Measurements from ENCODE around the gene ULBP2. TPM values are rescaled to one million over a fixed set of nuclear protein-coding genes. Genes with fewer than 3 reads are reported as not detected.
"Not testable (repeated sequence)": the region's sequence is repeated elsewhere in the genome, so short reads cannot be mapped to it uniquely, and the experiment has no call there.

Gene ULBP2
- total RNA-seq, 4 donors from 2014 or later: 0.21 to 0.34 TPM; not detected in 2

GRCh38 chr6:149904661-149905370, 37.0 kb upstream of the ULBP2 start:
- Histone ChIP-seq H3K4me3 (no peak overlapping the region), H3K4me1 (no peaks in the 10 kb centered on the region), H3K27ac (no peak overlapping the region), H3K9me3 (no peaks in the 10 kb centered on the region), H3K27me3 (no peaks in the 10 kb centered on the region), H3K36me3 (no peaks in the 10 kb centered on the region)
- TF ChIP-seq CTCF (IDR thresholded peaks at IDR 0.05) (no peak), POLR2A (IDR thresholded peaks at IDR 0.05) (no peak)
- no peak for DNase-seq
- intact Hi-C loops (cut with DNase I; ENCODE audit: low total_unique reads): no loop called here

DNA sequence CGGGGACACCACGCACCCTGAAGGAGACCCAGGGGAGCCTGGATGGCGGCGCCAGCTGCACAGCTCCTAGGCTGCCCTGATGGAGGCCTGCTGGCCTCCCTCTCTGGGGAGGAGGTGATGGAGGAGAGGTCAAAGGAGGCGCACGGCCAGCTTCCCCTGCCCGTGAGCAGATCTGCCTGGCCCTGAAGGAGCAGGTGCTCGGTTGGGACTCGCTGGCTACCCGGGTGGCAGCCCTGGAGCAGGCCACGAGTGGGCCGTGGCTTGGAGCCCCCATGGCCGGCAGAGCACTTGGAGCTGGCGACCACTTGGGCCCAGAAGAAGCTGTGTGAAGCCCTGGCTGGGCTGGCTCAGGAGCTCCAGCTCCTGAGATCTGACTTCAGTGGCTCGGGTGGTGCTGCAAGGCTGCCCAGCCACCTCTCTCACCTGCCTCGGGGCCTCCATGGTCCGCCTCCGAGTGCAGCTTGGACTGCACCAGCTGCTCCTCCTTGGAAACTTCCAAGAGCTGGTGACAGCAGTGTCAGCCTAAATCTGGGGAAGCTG, 36.4 kb upstream of the ULBP2 start:
- H3K27me3 ChIP-seq: no peaks in the 10 kb centered on the region
- H3K9me3 ChIP-seq: no peaks in the 10 kb centered on the region
- no peak overlapping the region for H3K4me3 ChIP-seq
- no peaks in the 10 kb centered on the region for H3K36me3 ChIP-seq
- intact Hi-C loops (cut with DNase I; ENCODE audit: low total_unique reads): no loop called here
- TF ChIP-seq POLR2A (IDR thresholded peaks at IDR 0.05) (no peak), CTCF (IDR thresholded peaks at IDR 0.05) (no peak)
- H3K4me1 ChIP-seq: no peaks in the 10 kb centered on the region
- no peak for DNase-seq
- no peak overlapping the region for H3K27ac ChIP-seq

- Histone ChIP-seq H3K4me1 (no peaks in the 10 kb centered on the region), H3K9me3 (no peaks in the 10 kb centered on the region), H3K27me3 (no peaks in the 10 kb centered on the region), H3K4me3 (no peak overlapping the region), H3K27ac (no peak overlapping the region), H3K36me3 (no peaks in the 10 kb centered on the region)
- TF ChIP-seq POLR2A (IDR thresholded peaks at IDR 0.05): no peak
- TF ChIP-seq CTCF (IDR thresholded peaks at IDR 0.05): no peak
- intact Hi-C loops (cut with DNase I; ENCODE audit: low total_unique reads): no loop called here
- no peak for DNase-seq
These were observed 35.9 kb upstream of the ULBP2 start for GRCh38 chr6:149905911-149906371.

GRCh38 chr6:149906405-149906804, 35.4 kb upstream of the ULBP2 start:
- H3K4me3 ChIP-seq: no peak overlapping the region
- DNase-seq: no peak
- H3K27ac ChIP-seq: no peak overlapping the region
- TF ChIP-seq POLR2A (IDR thresholded peaks at IDR 0.05) (no peak), CTCF (IDR thresholded peaks at IDR 0.05) (no peak)
- intact Hi-C loops (cut with DNase I; ENCODE audit: low total_unique reads): no loop called here
- no peaks in the 10 kb centered on the region for H3K27me3 ChIP-seq
- H3K36me3 ChIP-seq: no peaks in the 10 kb centered on the region
- no peaks in the 10 kb centered on the region for H3K4me1 ChIP-seq
- H3K9me3 ChIP-seq: no peaks in the 10 kb centered on the region

DNA sequence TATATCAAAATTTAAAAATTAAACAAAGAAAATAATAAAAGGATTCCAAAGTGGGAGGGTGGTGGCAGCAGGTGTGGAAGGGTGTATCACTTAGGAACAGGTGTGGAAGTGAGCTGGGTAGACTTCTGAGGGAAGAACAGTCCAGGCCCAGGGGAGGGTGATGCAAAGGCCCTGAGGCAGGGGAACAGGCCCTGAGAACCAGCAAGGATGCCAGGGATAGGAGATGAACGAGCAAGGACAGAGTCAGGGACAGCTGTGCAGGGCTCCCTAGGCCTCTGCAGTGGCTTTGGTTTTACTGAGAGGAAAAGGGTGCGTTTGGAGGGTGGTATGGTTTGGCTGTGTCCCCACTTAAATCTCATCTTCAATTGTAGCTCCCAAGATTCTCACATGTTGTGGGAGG, 34.5 kb upstream of the ULBP2 start:
- intact Hi-C loops (cut with DNase I; ENCODE audit: low total_unique reads): no loop called here
- TF ChIP-seq POLR2A (IDR thresholded peaks at IDR 0.05): no peak
- TF ChIP-seq CTCF (IDR thresholded peaks at IDR 0.05): no peak
- H3K27me3 ChIP-seq: no peaks in the 10 kb centered on the region
- DNase-seq: no peak
- H3K4me3 ChIP-seq: no peak overlapping the region
- no peaks in the 10 kb centered on the region for H3K4me1 ChIP-seq
- H3K9me3 ChIP-seq: no peaks in the 10 kb centered on the region
- no peaks in the 10 kb centered on the region for H3K36me3 ChIP-seq
- no peak overlapping the region for H3K27ac ChIP-seq

GRCh38 chr6:149908480-149908879, 33.3 kb upstream of the ULBP2 start:
- H3K27me3 ChIP-seq; DNase-seq; H3K27ac ChIP-seq; H3K36me3 ChIP-seq; H3K4me3 ChIP-seq; H3K9me3 ChIP-seq; intact Hi-C loops (cut with DNase I; ENCODE audit: low total_unique reads); H3K4me1 ChIP-seq: not testable (repeated sequence)
